Measurements from ENCODE around the gene GTF2E1.

GTF2E1 gene

GRCh38 chr3:120828796-120829195 lies 86.3 kb downstream of the GTF2E1 start:
- TF ChIP-seq CTCF (IDR thresholded peaks at IDR 0.05; ENCODE audit: low read depth, low read length), result no peak
- no peak for TF ChIP-seq POLR2A (IDR thresholded peaks at IDR 0.05; ENCODE audit: extremely low read depth, insufficient read length)
- no peak for TF ChIP-seq MAX (IDR thresholded peaks at IDR 0.05; ENCODE audit: low read depth, low read length)
- TF ChIP-seq MYC (IDR thresholded peaks at IDR 0.05; ENCODE audit: low read depth, low read length), result no peak
- no peak overlapping the region for H3K4me3 ChIP-seq (ENCODE audit: low read depth, low read length)
- no peak for DNase-seq (ENCODE audit: low read depth)

GRCh38 chr3:120831066-120831465 lies 88.5 kb downstream of the GTF2E1 start:
- no peak for TF ChIP-seq MYC (IDR thresholded peaks at IDR 0.05; ENCODE audit: low read depth, low read length)
- no peak for TF ChIP-seq CTCF (IDR thresholded peaks at IDR 0.05; ENCODE audit: low read depth, low read length)
- no peak for TF ChIP-seq POLR2A (IDR thresholded peaks at IDR 0.05; ENCODE audit: extremely low read depth, insufficient read length)
- no peak for TF ChIP-seq MAX (IDR thresholded peaks at IDR 0.05; ENCODE audit: low read depth, low read length)
- H3K4me3 ChIP-seq (ENCODE audit: low read depth, low read length), result no peak overlapping the region
- DNase-seq (ENCODE audit: low read depth), result no peak

Measured in NB4 (cell line).